GM12801 (cell line): Measurements from ENCODE around the gene CAPN10.

Experiments
- TF ChIP-seq, protein P1 (sequence below): IDR thresholded peaks from one replicate; pipeline ENCODE4 v1.5.1; 2011; ENCODE audit warnings: control low read depth; ENCODE audit not compliant: insufficient read length; ENCODE audit errors: extremely low read depth

Gene CAPN10

DNA sequence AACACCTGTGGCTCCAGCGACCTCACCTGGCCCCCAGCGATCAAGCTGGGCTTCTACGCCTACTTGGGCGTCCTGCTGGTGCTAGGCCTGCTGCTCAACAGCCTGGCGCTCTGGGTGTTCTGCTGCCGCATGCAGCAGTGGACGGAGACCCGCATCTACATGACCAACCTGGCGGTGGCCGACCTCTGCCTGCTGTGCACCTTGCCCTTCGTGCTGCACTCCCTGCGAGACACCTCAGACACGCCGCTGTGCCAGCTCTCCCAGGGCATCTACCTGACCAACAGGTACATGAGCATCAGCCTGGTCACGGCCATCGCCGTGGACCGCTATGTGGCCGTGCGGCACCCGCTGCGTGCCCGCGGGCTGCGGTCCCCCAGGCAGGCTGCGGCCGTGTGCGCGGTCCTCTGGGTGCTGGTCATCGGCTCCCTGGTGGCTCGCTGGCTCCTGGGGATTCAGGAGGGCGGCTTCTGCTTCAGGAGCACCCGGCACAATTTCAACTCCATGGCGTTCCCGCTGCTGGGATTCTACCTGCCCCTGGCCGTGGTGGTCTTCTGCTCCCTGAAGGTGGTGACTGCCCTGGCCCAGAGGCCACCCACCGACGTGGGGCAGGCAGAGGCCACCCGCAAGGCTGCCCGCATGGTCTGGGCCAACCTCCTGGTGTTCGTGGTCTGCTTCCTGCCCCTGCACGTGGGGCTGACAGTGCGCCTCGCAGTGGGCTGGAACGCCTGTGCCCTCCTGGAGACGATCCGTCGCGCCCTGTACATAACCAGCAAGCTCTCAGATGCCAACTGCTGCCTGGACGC, 43.6 kb downstream of the CAPN10 start:
- TF ChIP-seq, protein P1, sequence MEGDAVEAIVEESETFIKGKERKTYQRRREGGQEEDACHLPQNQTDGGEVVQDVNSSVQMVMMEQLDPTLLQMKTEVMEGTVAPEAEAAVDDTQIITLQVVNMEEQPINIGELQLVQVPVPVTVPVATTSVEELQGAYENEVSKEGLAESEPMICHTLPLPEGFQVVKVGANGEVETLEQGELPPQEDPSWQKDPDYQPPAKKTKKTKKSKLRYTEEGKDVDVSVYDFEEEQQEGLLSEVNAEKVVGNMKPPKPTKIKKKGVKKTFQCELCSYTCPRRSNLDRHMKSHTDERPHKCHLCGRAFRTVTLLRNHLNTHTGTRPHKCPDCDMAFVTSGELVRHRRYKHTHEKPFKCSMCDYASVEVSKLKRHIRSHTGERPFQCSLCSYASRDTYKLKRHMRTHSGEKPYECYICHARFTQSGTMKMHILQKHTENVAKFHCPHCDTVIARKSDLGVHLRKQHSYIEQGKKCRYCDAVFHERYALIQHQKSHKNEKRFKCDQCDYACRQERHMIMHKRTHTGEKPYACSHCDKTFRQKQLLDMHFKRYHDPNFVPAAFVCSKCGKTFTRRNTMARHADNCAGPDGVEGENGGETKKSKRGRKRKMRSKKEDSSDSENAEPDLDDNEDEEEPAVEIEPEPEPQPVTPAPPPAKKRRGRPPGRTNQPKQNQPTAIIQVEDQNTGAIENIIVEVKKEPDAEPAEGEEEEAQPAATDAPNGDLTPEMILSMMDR = no peak

DNA sequence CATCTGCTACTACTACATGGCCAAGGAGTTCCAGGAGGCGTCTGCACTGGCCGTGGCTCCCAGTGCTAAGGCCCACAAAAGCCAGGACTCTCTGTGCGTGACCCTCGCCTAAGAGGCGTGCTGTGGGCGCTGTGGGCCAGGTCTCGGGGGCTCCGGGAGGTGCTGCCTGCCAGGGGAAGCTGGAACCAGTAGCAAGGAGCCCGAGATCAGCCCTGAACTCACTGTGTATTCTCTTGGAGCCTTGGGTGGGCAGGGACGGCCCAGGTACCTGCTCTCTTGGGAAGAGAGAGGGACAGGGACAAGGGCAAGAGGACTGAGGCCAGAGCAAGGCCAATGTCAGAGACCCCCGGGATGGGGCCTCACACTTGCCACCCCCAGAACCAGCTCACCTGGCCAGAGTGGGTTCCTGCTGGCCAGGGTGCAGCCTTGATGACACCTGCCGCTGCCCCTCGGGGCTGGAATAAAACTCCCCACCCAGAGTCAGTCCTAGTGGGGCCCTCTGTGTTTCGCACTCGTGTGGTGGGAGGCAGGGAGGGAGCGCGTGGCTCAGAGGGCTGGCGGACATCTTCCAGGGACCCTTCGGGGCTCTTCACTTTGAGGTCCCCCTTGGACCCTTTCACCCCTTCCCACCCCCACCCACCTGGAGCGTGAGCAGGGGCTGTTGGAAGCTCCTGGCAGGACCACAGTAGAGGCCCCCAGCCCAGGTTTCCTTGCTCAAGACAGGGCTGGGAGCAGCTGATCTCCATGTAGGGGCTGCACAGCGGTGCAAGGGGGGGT, 44.4 kb downstream of the CAPN10 start:
- TF ChIP-seq, protein P1 = no peak

DNA sequence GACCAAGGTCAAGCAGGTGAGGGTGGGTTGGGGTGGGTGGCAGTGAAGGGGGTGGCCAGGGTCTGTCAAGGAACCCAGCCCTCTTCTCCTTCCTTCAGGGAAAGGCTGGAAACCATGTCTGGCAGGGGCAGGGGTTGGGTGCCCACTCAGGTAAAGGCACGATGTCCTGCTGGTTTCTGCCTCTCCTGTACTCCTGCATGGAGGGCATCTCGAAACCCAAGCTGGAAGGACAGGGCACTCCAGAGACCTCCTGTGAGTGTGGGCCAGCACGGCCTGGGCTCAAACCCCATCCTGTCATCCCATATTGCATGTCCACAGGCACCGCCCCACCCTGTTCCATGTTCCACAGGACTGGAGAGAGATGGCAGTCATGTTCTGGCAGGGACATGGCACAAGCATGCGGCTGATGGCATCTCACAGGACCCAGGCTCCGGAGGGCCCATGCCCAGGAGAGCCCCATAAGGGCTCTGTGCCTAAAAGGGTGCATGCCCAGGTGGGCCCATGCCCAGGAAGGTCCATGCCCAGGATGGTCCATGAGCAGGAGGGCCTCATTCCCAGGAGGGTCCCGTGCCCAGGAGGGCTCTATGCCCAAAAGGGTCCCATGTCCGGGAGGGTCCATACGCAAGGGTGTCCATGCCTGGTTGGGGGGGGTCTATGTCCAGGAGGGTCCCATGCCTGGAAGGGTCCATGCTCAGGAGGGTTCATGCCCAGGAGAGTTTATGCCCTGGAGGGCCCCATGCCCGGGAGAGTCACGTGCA, 45.2 kb downstream of the CAPN10 start:
- TF ChIP-seq, protein P1 = no peak

DNA sequence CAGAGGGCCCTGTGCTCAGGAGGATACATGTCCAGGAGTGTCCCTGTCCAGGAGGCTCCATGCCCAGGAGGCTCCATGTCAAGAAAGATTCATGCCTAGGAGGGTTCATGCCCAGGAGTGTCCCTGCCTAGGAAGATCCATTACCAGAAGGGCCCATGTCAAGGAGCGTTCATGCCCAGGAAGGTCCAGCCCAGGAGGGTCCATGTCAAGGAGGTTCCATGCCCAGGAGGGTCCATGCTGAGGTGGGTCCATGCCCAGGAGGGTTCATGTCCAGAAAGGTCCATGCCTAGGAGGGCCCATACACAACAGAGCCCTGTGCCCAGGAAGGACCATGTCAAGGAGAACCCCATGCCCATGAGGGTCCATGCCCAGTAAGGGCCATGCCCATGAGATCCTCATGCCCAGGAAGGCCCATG, 45.8 kb downstream of the CAPN10 start:
- TF ChIP-seq, protein P1 = no peak

DNA sequence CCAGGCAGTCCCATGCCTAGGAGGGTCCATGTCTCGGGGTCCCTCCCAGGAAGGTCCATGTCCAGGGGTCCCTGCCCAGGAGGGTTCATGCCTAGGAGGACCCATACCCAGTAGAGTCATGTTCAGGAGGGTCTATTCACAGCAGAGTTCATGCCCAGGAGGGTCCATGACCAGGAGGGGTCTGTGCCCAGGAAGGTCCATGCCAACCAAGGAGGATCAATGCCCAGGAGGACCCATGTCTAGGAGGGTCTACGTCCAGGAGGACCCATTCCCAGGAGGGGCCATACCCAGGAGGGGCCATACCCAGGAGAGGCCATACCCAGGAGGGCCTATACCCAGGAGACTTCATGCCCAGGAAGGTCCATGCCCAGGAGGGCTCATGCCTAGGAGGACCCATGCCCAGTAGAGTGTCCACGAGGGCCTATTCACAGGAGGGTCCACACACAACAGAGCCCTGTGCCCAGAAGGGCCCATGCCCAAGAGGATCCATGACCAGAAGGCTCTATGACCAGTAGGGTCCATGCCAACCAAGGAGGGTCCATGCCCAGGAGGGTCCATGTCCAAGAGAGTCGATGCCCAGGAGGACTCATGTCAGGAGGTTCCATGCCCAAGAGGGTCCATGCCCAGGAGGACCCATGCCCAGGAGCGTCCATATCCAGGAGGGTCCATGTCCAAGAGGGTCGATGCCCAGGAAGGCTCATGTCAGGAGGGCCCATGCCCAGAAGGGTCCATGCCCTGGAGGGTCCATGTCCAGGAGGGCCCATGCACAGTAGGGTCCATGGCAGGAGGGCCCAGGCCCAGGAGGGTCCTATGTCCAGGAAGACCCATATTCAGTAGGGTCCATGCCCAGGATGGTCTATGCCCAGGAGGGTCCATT, 48.8 kb downstream of the CAPN10 start:
- TF ChIP-seq, protein P1 = no peak

DNA sequence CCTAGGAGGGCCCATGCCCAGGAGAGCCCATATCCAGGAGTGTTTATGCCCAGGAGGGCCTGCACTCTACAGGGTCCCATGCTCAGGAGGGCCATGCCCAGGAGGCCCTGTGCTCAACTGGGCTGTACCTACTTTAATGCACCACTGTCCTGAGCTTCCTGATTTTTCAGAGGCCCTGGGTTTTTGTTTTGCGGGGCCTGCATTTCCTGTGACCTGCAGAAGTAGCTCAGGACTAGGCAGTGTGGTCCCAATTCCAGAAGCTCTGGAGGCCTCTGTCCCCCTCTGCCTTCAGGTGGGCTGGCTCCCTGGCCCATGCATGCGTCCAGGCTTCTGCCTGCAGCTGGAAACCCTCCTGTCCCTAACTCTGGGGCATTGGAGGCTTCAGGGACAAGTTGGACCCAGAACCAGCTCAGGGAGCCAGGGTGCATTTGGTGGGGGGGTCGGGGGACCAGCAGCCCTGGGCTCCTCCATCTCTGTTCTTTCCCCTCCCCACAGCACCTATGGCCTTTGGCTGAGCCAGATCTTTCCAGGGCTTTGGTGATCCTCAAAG, 49.5 kb downstream of the CAPN10 start:
- TF ChIP-seq, protein P1 = no peak
